ENCODE data around the gene NOLC1.

GRCh38 chr10:102113261-102113955 is 38.8 kb upstream of the NOLC1 start:
- TF ChIP-seq SOX15 (CRISPR knock-in tag; IDR thresholded peaks at IDR 0.05) = no peak
- no peak for TF ChIP-seq CTCF (IDR thresholded peaks at IDR 0.05)
- TF ChIP-seq ESRRA (CRISPR knock-in tag; IDR thresholded peaks at IDR 0.05; ENCODE audit: borderline replicate concordance) = no peak
